Neutrophil (primary cell): ENCODE results near the gene ARHGAP19.

Experiments
- H3K27ac ChIP-seq: fragments of 200-600 bp; sonication (generic); 2 replicates; pipeline ENCODE4 v1.5.1; 2016; ENCODE audit warnings: mild to moderate bottlenecking, moderate library complexity
- H3K27me3 ChIP-seq: fragments of 200-600 bp; sonication (generic); 2 replicates; pipeline ENCODE4 v1.6.0; 2016; ENCODE audit warnings: mild to moderate bottlenecking
- H3K36me3 ChIP-seq: fragments of 200-600 bp; sonication (generic); 2 replicates; pipeline ENCODE4 v1.5.1; 2017
- H3K4me1 ChIP-seq, 2 experiments: fragments of 200-600 bp in 1 of 2; sonication (generic) in 1 of 2; 1 replicate in 1 of 2; 2 replicates in 1 of 2; pipeline versions ENCODE4 v1.5.1 to v1.6.1; 2013 to 2016; ENCODE audit warnings: low read depth in 1 of 2, low read length in 1 of 2, mild to moderate bottlenecking in 1 of 2, moderate library complexity in 1 of 2; ENCODE audit not compliant: control insufficient read depth in 1 of 2, insufficient read depth in 1 of 2
- H3K4me3 ChIP-seq, 2 experiments: fragments of 200-600 bp in 1 of 2; sonication (generic) in 1 of 2; 1 replicate in 1 of 2; 2 replicates in 1 of 2; pipeline ENCODE4 v1.5.1; 2013 to 2016; ENCODE audit warnings: low read depth in 1 of 2, low read length in 1 of 2, mild to moderate bottlenecking in 1 of 2, moderate library complexity in 1 of 2
- H3K9me3 ChIP-seq: fragments of 200-600 bp; sonication (generic); 2 replicates; pipeline ENCODE4 v1.5.1; 2016
- CTCF ChIP-seq: fragments of 200-600 bp; sonication (generic); IDR thresholded peaks from 2 replicates; pipeline ENCODE4 v1.5.1; 2016; ENCODE audit warnings: antibody characterized with exemption

The ARHGAP19 gene

GRCh38 chr10:97229322-97230015 lies 63.0 kb downstream of the ARHGAP19 start:
- peaks cover 7% of the 10 kb centered on the region in 2 experiments for H3K4me1 ChIP-seq
- no peak for TF ChIP-seq CTCF
- no peaks in the 10 kb centered on the region for H3K27me3 ChIP-seq
- no peak overlapping the region for H3K4me3 ChIP-seq
- H3K9me3 ChIP-seq: no peaks in the 10 kb centered on the region
- no peak overlapping the region for H3K27ac ChIP-seq
- peaks cover 78% of the 10 kb centered on the region for H3K36me3 ChIP-seq

GRCh38 chr10:97228775-97229157 lies 63.7 kb downstream of the ARHGAP19 start:
- no peak overlapping the region for H3K4me3 ChIP-seq
- H3K9me3 ChIP-seq: no peaks in the 10 kb centered on the region
- no peak for TF ChIP-seq CTCF
- H3K4me1 ChIP-seq: peaks cover 9 to 13% of the 10 kb centered on the region in 2 experiments
- no peaks in the 10 kb centered on the region for H3K27me3 ChIP-seq
- peaks cover 75% of the 10 kb centered on the region for H3K36me3 ChIP-seq
- no peak overlapping the region for H3K27ac ChIP-seq

- TF ChIP-seq CTCF: no peak
- H3K36me3 ChIP-seq: peaks cover 73% of the 10 kb centered on the region
- peaks cover 9 to 13% of the 10 kb centered on the region in 2 experiments for H3K4me1 ChIP-seq
- no peak overlapping the region for H3K4me3 ChIP-seq
- peak overlapping the region; percentile 37 for H3K27ac ChIP-seq
- H3K9me3 ChIP-seq: no peaks in the 10 kb centered on the region
- no peaks in the 10 kb centered on the region for H3K27me3 ChIP-seq
Measured at GRCh38 chr10:97228130-97228774, 64.2 kb downstream of the ARHGAP19 start.

GRCh38 chr10:97226398-97226797 lies 66.0 kb downstream of the ARHGAP19 start:
- peaks cover 70% of the 10 kb centered on the region for H3K36me3 ChIP-seq
- no peaks in the 10 kb centered on the region for H3K9me3 ChIP-seq
- TF ChIP-seq CTCF: no peak
- H3K27ac ChIP-seq: no peak overlapping the region
- H3K27me3 ChIP-seq: no peaks in the 10 kb centered on the region
- no peak overlapping the region for H3K4me3 ChIP-seq
- peaks cover 9 to 27% of the 10 kb centered on the region in 2 experiments for H3K4me1 ChIP-seq

GRCh38 chr10:97224483-97225435 lies 67.7 kb downstream of the ARHGAP19 start:
- peaks cover 65% of the 10 kb centered on the region for H3K36me3 ChIP-seq
- H3K27ac ChIP-seq: peak overlapping the region; percentile 68

More at GRCh38 chr10:97224483-97225435, 67.7 kb downstream of the ARHGAP19 start:
- H3K4me1 ChIP-seq: peaks cover 9 to 29% of the 10 kb centered on the region in 2 experiments
- no peak overlapping the region for H3K4me3 ChIP-seq
- no peaks in the 10 kb centered on the region for H3K9me3 ChIP-seq
- H3K27me3 ChIP-seq: no peaks in the 10 kb centered on the region
- TF ChIP-seq CTCF: no peak
